Tibial artery (tissue), 4 donors: ENCODE measurements around the gene SGTA.

Experiments
- DNase-seq, 2 donors: peaks; one replicate each; pipeline ENCODE4 v3.0.0-alpha.2; 2019
- H3K27ac ChIP-seq, 2 donors: fragments of 200-600 bp; sonication (generic) in 1 of 2; 1 replicate in 1 of 2; 2 replicates in 1 of 2; pipeline ENCODE4 v1.5.1; 2018 to 2019; ENCODE audit warnings: mild to moderate bottlenecking in 1 of 2
- H3K27me3 ChIP-seq, 2 donors: fragments of 200-600 bp; sonication (generic) in 1 of 2; one replicate each; pipeline versions ENCODE4 v1.5.1 to v1.6.0; 2016 to 2019
- H3K36me3 ChIP-seq, 3 donors: fragments of 200-600 bp; sonication (generic) in 2 of 3; one replicate each; pipeline ENCODE4 v1.5.1; 2016 to 2019; ENCODE audit warnings: mild to moderate bottlenecking in 2 of 3
- H3K4me1 ChIP-seq, 4 donors: fragments of 200-600 bp; sonication (generic) in 2 of 4; 1 replicate in 3 of 4; 2 replicates in 1 of 4; pipeline ENCODE4 v1.5.1; 2016 to 2019
- H3K4me3 ChIP-seq, 2 donors: fragments of 200-600 bp; sonication (generic) in 1 of 2; 1 replicate in 1 of 2; 2 replicates in 1 of 2; pipeline ENCODE4 v1.5.1; 2018 to 2019; ENCODE audit warnings: mild to moderate bottlenecking in 2 of 2
- H3K9me3 ChIP-seq, 3 donors: fragments of 200-600 bp; sonication (generic) in 1 of 3; one replicate each; pipeline ENCODE4 v1.5.1; 2016 to 2019
- CTCF ChIP-seq, 2 experiments: fragments of 200-600 bp in 1 of 2; fragments of 450-650 bp in 1 of 2; IDR thresholded peaks; one replicate each; pipeline ENCODE4 v1.5.1; 2017 to 2019; ENCODE audit warnings: antibody characterized with exemption in 2 of 2, mild to moderate bottlenecking in 1 of 2, moderate library complexity in 1 of 2
- intact Hi-C: fragments of 100-400 bp; cut with DNase I; formaldehyde crosslinking; loops from one replicate; pipeline ENCODE4 v1.15.0; 2023; ENCODE audit warnings: low total_unique reads

Gene SGTA

GRCh38 chr19:2759362-2759761 is 23.7 kb downstream of the SGTA start:
- intact Hi-C loops = no loop called here
- DNase-seq = no peak
- no peaks in the 10 kb centered on the region for H3K27me3 ChIP-seq
- no peak overlapping the region for H3K4me3 ChIP-seq
- H3K9me3 ChIP-seq = no peaks in the 10 kb centered on the region
- no peaks in the 10 kb centered on the region for H3K4me1 ChIP-seq
- no peak for TF ChIP-seq CTCF (IDR thresholded peaks at IDR 0.05)
- no peak overlapping the region for H3K27ac ChIP-seq
- peaks cover 81 to 98% (median 90%) of the 10 kb centered on the region in 3 donors for H3K36me3 ChIP-seq

GRCh38 chr19:2758601-2759313 is 24.3 kb downstream of the SGTA start:
- H3K36me3 ChIP-seq = peaks cover 76 to 98% (median 86%) of the 10 kb centered on the region in 3 donors
- no peak overlapping the region for H3K27ac ChIP-seq
- H3K27me3 ChIP-seq = no peaks in the 10 kb centered on the region
- TF ChIP-seq CTCF (IDR thresholded peaks at IDR 0.05) = no peak
- intact Hi-C loops = no loop called here
- H3K4me1 ChIP-seq = no peaks in the 10 kb centered on the region
- DNase-seq = no peak
- H3K9me3 ChIP-seq = no peaks in the 10 kb centered on the region
- no peak overlapping the region for H3K4me3 ChIP-seq

GRCh38 chr19:2756921-2757881 is 25.9 kb downstream of the SGTA start:
- Histone ChIP-seq H3K36me3 (peaks cover 61 to 92% (median 70%) of the 10 kb centered on the region in 3 donors), H3K9me3 (no peaks in the 10 kb centered on the region), H3K4me3 (no peak overlapping the region), H3K27ac (no peak overlapping the region), H3K27me3 (no peaks in the 10 kb centered on the region), H3K4me1 (no peaks in the 10 kb centered on the region)
- TF ChIP-seq CTCF (IDR thresholded peaks at IDR 0.05) = no peak
- DNase-seq = no peak
- intact Hi-C loops = no loop called here

- intact Hi-C loops = no loop called here
- no peak overlapping the region for H3K4me3 ChIP-seq
- no peak for DNase-seq
- H3K9me3 ChIP-seq = no peaks in the 10 kb centered on the region
- H3K36me3 ChIP-seq = peaks cover 55 to 85% (median 66%) of the 10 kb centered on the region in 3 donors
- no peaks in the 10 kb centered on the region for H3K4me1 ChIP-seq
- no peak overlapping the region for H3K27ac ChIP-seq
- H3K27me3 ChIP-seq = no peaks in the 10 kb centered on the region
- no peak for TF ChIP-seq CTCF (IDR thresholded peaks at IDR 0.05)
Observed at GRCh38 chr19:2756477-2756876, 26.6 kb downstream of the SGTA start.

GRCh38 chr19:2755811-2756210 is 27.3 kb downstream of the SGTA start:
- H3K9me3 ChIP-seq = no peaks in the 10 kb centered on the region
- TF ChIP-seq CTCF (IDR thresholded peaks at IDR 0.05) = no peak
- no peak overlapping the region for H3K27ac ChIP-seq
- intact Hi-C loops = no loop called here
- H3K4me3 ChIP-seq = no peak overlapping the region
- peaks cover 49 to 78% (median 59%) of the 10 kb centered on the region in 3 donors for H3K36me3 ChIP-seq
- no peak for DNase-seq
- H3K4me1 ChIP-seq = no peaks in the 10 kb centered on the region
- H3K27me3 ChIP-seq = no peaks in the 10 kb centered on the region
